Stomach (tissue), 4 donors: ENCODE data around the gene RPH3AL.

Source experiments
- CTCF ChIP-seq, 7 experiments: fragments of 450-650 bp in 4 of 7; fragments of 200-600 bp in 3 of 7; sonication (generic) in 3 of 7; IDR thresholded peaks; one replicate each; pipeline ENCODE4 v1.5.1; 2016 to 2019; ENCODE audit warnings: antibody characterized with exemption in 7 of 7, control low read depth in 2 of 7, mild to moderate bottlenecking in 1 of 7
- EP300 ChIP-seq: sonication (generic); formaldehyde crosslinking; IDR thresholded peaks from one replicate; pipeline ENCODE4 v1.6.1; 2017; ENCODE audit warnings: antibody characterized with exemption
- POLR2A ChIP-seq, 4 donors: fragments of 450-650 bp; IDR thresholded peaks; one replicate each; pipeline ENCODE4 v1.6.1; 2016; ENCODE audit warnings: antibody characterized with exemption in 4 of 4, control low read depth in 2 of 4, mild to moderate bottlenecking in 1 of 4, moderate library complexity in 1 of 4
- POLR2AphosphoS5 ChIP-seq, 3 donors: sonication (generic); formaldehyde crosslinking; IDR thresholded peaks; one replicate each; pipeline ENCODE4 v1.6.1; 2016; ENCODE audit warnings: antibody characterized with exemption in 3 of 3

GRCh38 chr17:347309-347899, 5.2 kb downstream of the RPH3AL start:
- TF ChIP-seq CTCF (IDR thresholded peaks at IDR 0.05) (no peak), POLR2A (IDR thresholded peaks at IDR 0.05) (no peak), POLR2AphosphoS5 (IDR thresholded peaks at IDR 0.05) (no peak), EP300 (no peak)
